ENCODE measurements around the gene SLC6A11.

The SLC6A11 gene

GRCh38 chr3:10964537-10965167 lies 148.6 kb downstream of the SLC6A11 start (continued):
- TF ChIP-seq PATZ1 (CRISPR knock-in tag; IDR thresholded peaks at IDR 0.05; ENCODE audit: borderline replicate concordance) (no peak), BACH2 (CRISPR knock-in tag; IDR thresholded peaks at IDR 0.05; ENCODE audit: borderline replicate concordance) (no peak), TCF4 (CRISPR knock-in tag; IDR thresholded peaks at IDR 0.05; ENCODE audit: borderline replicate concordance) (no peak), RARB (CRISPR knock-in tag; IDR thresholded peaks at IDR 0.05) (no peak), ZNF565 (CRISPR knock-in tag; conservative IDR thresholded peaks at IDR 0.05; ENCODE audit: low read depth) (no peak)

GRCh38 chr3:10968401-10968800 lies 152.4 kb downstream of the SLC6A11 start:
- ATAC-seq: no peak
- TF ChIP-seq CSDC2 (CRISPR knock-in tag; IDR thresholded peaks at IDR 0.05) (no peak), ZNF565 (CRISPR knock-in tag; conservative IDR thresholded peaks at IDR 0.05; ENCODE audit: low read depth) (no peak), ZNF8 (CRISPR knock-in tag; IDR thresholded peaks at IDR 0.05) (no peak), GLIS3 (CRISPR knock-in tag; IDR thresholded peaks at IDR 0.05) (no peak), BACH2 (CRISPR knock-in tag; IDR thresholded peaks at IDR 0.05; ENCODE audit: borderline replicate concordance) (no peak), TSHZ2 (CRISPR knock-in tag; IDR thresholded peaks at IDR 0.05) (no peak), OSR1 (CRISPR knock-in tag; IDR thresholded peaks at IDR 0.05) (no peak), TOX (CRISPR knock-in tag; IDR thresholded peaks at IDR 0.05; ENCODE audit: borderline replicate concordance) (no peak), ISL1 (CRISPR knock-in tag; IDR thresholded peaks at IDR 0.05) (no peak), CSRNP3 (CRISPR knock-in tag; IDR thresholded peaks at IDR 0.05) (no peak), PPARA (CRISPR knock-in tag; IDR thresholded peaks at IDR 0.05; ENCODE audit: borderline replicate concordance) (no peak), SNAI2 (CRISPR knock-in tag; IDR thresholded peaks at IDR 0.05) (no peak), ZNF70 (CRISPR knock-in tag; IDR thresholded peaks at IDR 0.05) (no peak)

- TF ChIP-seq CSDC2 (CRISPR knock-in tag; IDR thresholded peaks at IDR 0.05) (no peak), ESRRG (CRISPR knock-in tag; IDR thresholded peaks at IDR 0.05) (no peak)
- ATAC-seq: no peak
These were observed 154.4 kb downstream of the SLC6A11 start for GRCh38 chr3:10970306-10970960.

GRCh38 chr3:10972072-10972782 lies 156.2 kb downstream of the SLC6A11 start:
- TF ChIP-seq ZNF565 (CRISPR knock-in tag; conservative IDR thresholded peaks at IDR 0.05; ENCODE audit: low read depth) (no peak), GLIS3 (CRISPR knock-in tag; IDR thresholded peaks at IDR 0.05) (no peak), ZFP3 (CRISPR knock-in tag; IDR thresholded peaks at IDR 0.05) (no peak), OSR1 (CRISPR knock-in tag; IDR thresholded peaks at IDR 0.05) (no peak), POU6F1 (CRISPR knock-in tag; IDR thresholded peaks at IDR 0.05; ENCODE audit: borderline replicate concordance, low read depth) (no peak), TSHZ2 (CRISPR knock-in tag; IDR thresholded peaks at IDR 0.05) (no peak), CSDC2 (CRISPR knock-in tag; IDR thresholded peaks at IDR 0.05) (no peak), ZC3H10 (CRISPR knock-in tag; IDR thresholded peaks at IDR 0.05) (no peak), ZFP30 (CRISPR knock-in tag; IDR thresholded peaks at IDR 0.05) (no peak)

More at GRCh38 chr3:10972072-10972782, 156.2 kb downstream of the SLC6A11 start:
- ATAC-seq: no peak

Measured in SK-N-SH treated with all-trans-retinoic acid at 6 μM for 48 hours (cell line).